Liver (tissue), 3 donors: ENCODE data around the gene BRD1.

Experiments used
- ATF3 ChIP-seq: IDR thresholded peaks from 2 replicates; pipeline ENCODE4 v1.6.1; 2016; ENCODE audit warnings: antibody characterized with exemption
- CTCF ChIP-seq: fragments of 150-350 bp; IDR thresholded peaks from 2 replicates; pipeline ENCODE4 v1.5.1; 2017; ENCODE audit warnings: improper control_type of control experiment, low read depth, low read length; ENCODE audit not compliant: missing input control
- FOXA1 ChIP-seq: IDR thresholded peaks from 2 replicates; pipeline ENCODE4 v1.6.1; 2016; ENCODE audit warnings: antibody characterized with exemption
- GABPA ChIP-seq, 2 donors: IDR thresholded peaks in 1 of 2; conservative IDR thresholded peaks in 1 of 2; 2 replicates each; pipeline ENCODE4 v1.6.1; 2016; ENCODE audit warnings: antibody characterized with exemption in 2 of 2, mild to moderate bottlenecking in 1 of 2, moderate library complexity in 1 of 2
- JUND ChIP-seq, 2 donors: IDR thresholded peaks; 2 replicates each; pipeline ENCODE4 v1.6.1; 2016; ENCODE audit warnings: antibody characterized with exemption in 2 of 2
- MAX ChIP-seq: IDR thresholded peaks from 2 replicates; pipeline ENCODE4 v1.6.1; 2016; ENCODE audit warnings: antibody characterized with exemption
- NR2F2 ChIP-seq: IDR thresholded peaks from 2 replicates; pipeline ENCODE4 v1.6.1; 2016; ENCODE audit warnings: antibody characterized with exemption
- RAD21 ChIP-seq, 2 donors: IDR thresholded peaks; 2 replicates each; pipeline ENCODE4 v1.6.1; 2016; ENCODE audit warnings: antibody characterized with exemption in 2 of 2, mild to moderate bottlenecking in 2 of 2
- REST ChIP-seq: IDR thresholded peaks from 2 replicates; pipeline ENCODE4 v1.6.1; 2016; ENCODE audit warnings: antibody characterized with exemption, mild to moderate bottlenecking
- RXRA ChIP-seq, 2 donors: IDR thresholded peaks; 2 replicates each; pipeline ENCODE4 v1.6.1; 2017 to 2018; ENCODE audit warnings: antibody characterized with exemption in 2 of 2, mild to moderate bottlenecking in 1 of 2
- SP1 ChIP-seq: IDR thresholded peaks from 2 replicates; pipeline ENCODE4 v1.6.1; 2018; ENCODE audit warnings: antibody characterized with exemption, mild to moderate bottlenecking
- TAF1 ChIP-seq: conservative IDR thresholded peaks from 2 replicates; pipeline ENCODE4 v1.6.1; 2016; ENCODE audit warnings: antibody characterized with exemption, mild to moderate bottlenecking
- YY1 ChIP-seq: IDR thresholded peaks from 2 replicates; pipeline ENCODE4 v1.6.1; 2016; ENCODE audit warnings: antibody characterized with exemption, mild to moderate bottlenecking
- ZBTB33 ChIP-seq: IDR thresholded peaks from 2 replicates; pipeline ENCODE4 v1.6.1; 2016; ENCODE audit warnings: antibody characterized with exemption
- donor health status: healthy.
- donor health status: healthy.

GRCh38 chr22:49752598-49753091, 75.0 kb downstream of the BRD1 start:
- TF ChIP-seq CTCF, result no peak
- TF ChIP-seq MAX, result no peak
- no peak for TF ChIP-seq GABPA (IDR thresholded peaks at IDR 0.05 in 1 of 2, conservative IDR thresholded peaks at IDR 0.05 in 1 of 2)
- TF ChIP-seq SP1, result no peak
- no peak for TF ChIP-seq TAF1
- no peak for TF ChIP-seq ZBTB33
- no peak for TF ChIP-seq REST
- no peak for TF ChIP-seq RAD21 (IDR thresholded peaks at IDR 0.05)
- TF ChIP-seq NR2F2, result no peak
- TF ChIP-seq ATF3, result no peak
- TF ChIP-seq YY1, result no peak
- no peak for TF ChIP-seq RXRA (IDR thresholded peaks at IDR 0.05)
- TF ChIP-seq JUND (IDR thresholded peaks at IDR 0.05), result no peak
- TF ChIP-seq FOXA1, result no peak
